Common myeloid progenitor, CD34-positive (primary cell): ENCODE measurements around the gene LYST.
A peak's percentile ranks its signal among the peaks of the same experiment; 100 is the strongest.

Experiments
- CTCF ChIA-PET: fragments of 350-600 bp; sonication (Branson Sonifier 250); formaldehyde crosslinking; loops from one replicate; lab custom pipeline; 2021; ENCODE audit warnings: antibody characterized with exemption; lab: Charles Lee
- POLR2A ChIA-PET: fragments of 350-600 bp; sonication (Branson Sonifier 250); formaldehyde crosslinking; loops from one replicate; lab custom pipeline; 2021; ENCODE audit warnings: antibody characterized with exemption; lab: Charles Lee
- DNase-seq, 3 donors: peaks; one replicate each; pipeline versions ENCODE4 v3.0.0 to v3.0.0-alpha.2; 2013
- H3K27ac ChIP-seq, 2 experiments: 1 replicate in 1 of 2; 2 replicates in 1 of 2; pipeline ENCODE4 v1.7.0; 2013; ENCODE audit warnings: inconsistent platforms in 2 of 2, low read length in 2 of 2, mild to moderate bottlenecking in 2 of 2, low read depth in 1 of 2, moderate library complexity in 1 of 2; ENCODE audit not compliant: severe bottlenecking in 2 of 2, insufficient read depth in 1 of 2, poor library complexity in 1 of 2
- H3K27me3 ChIP-seq, 5 experiments: replicated peaks in 2 of 5; 1 replicate in 3 of 5; 2 replicates in 2 of 5; pipeline versions ENCODE4 v1.6.1 to v1.7.0; 2013; ENCODE audit warnings: low read length in 4 of 5, mild to moderate bottlenecking in 2 of 5, moderate library complexity in 2 of 5, inconsistent platforms in 1 of 5; ENCODE audit not compliant: insufficient read depth in 5 of 5, control insufficient read depth in 4 of 5
- H3K36me3 ChIP-seq, 4 experiments: 1 replicate in 2 of 4; 2 replicates in 2 of 4; pipeline versions ENCODE4 v1.6.1 to v1.7.0; 2013; ENCODE audit warnings: low read length in 3 of 4, control low read depth in 1 of 4, mild to moderate bottlenecking in 1 of 4; ENCODE audit not compliant: control insufficient read depth in 4 of 4, insufficient read depth in 4 of 4
- H3K4me1 ChIP-seq, 4 experiments: 1 replicate in 3 of 4; 2 replicates in 1 of 4; pipeline versions ENCODE4 v1.6.1 to v1.7.1; 2013; ENCODE audit warnings: low read length in 3 of 4, mild to moderate bottlenecking in 3 of 4, control low read depth in 1 of 4, inconsistent platforms in 1 of 4, moderate library complexity in 1 of 4; ENCODE audit not compliant: control insufficient read depth in 4 of 4, insufficient read depth in 4 of 4; ENCODE audit errors: control extremely low read depth in 1 of 4
- H3K4me3 ChIP-seq, 7 experiments: 1 replicate in 4 of 7; 2 replicates in 3 of 7; pipeline versions ENCODE4 v1.5.1 to v1.7.0; 2013; ENCODE audit warnings: mild to moderate bottlenecking in 7 of 7, low read length in 6 of 7, moderate library complexity in 6 of 7, inconsistent platforms in 2 of 7, low read depth in 2 of 7, control low read depth in 1 of 7; ENCODE audit not compliant: insufficient read depth in 4 of 7, control insufficient read depth in 1 of 7; ENCODE audit errors: extremely low read depth in 1 of 7
- H3K9me3 ChIP-seq, 5 experiments: 1 replicate in 4 of 5; 2 replicates in 1 of 5; pipeline versions ENCODE4 v1.6.1 to v1.7.1; 2013; ENCODE audit warnings: low read length in 4 of 5, mild to moderate bottlenecking in 2 of 5, inconsistent platforms in 1 of 5, low read depth in 1 of 5, moderate library complexity in 1 of 5; ENCODE audit not compliant: control insufficient read depth in 4 of 5, insufficient read depth in 2 of 5; ENCODE audit errors: control extremely low read depth in 1 of 5
- WGBS: methylation state at CpG from one replicate; pipeline ENCODE4 v1.1.5; 2013; ENCODE audit not compliant: insufficient coverage; 5-methylcytosine and 5-hydroxymethylcytosine counted together

LYST gene

DNA sequence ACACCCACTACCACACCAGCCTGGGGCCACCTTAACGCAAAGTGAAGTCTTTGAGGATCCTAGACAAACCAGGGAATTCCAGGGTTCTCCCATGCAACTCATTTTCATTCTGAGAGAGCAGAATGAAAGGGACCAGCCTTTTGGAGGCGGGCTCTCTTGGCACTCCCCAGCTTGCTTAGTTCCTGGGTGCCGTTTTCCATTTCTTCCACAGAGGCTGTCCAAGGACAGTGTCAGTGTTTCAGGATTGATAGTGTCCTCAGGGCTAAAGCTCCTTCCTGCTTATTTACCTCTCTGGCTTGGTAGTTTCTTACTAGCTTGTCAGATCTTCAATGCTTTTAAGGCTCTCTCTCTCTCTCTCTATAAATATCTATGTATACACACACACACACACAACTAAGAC lies 187.1 kb downstream of the LYST start:
- Histone ChIP-seq H3K4me1 (no peaks in the 10 kb centered on the region), H3K4me3 (no peak overlapping the region), H3K9me3 (peaks cover 0 to 18% (median 8%) of the 10 kb centered on the region in 5 experiments), H3K27ac (no peak overlapping the region), H3K36me3 (peaks cover 11 to 24% (median 18%) of the 10 kb centered on the region in 4 experiments), H3K27me3 (no peaks in the 10 kb centered on the region)
- ChIA-PET CTCF (interaction anchor here (0.6 to 1.4 kb wide), 2 partner anchors 11 to 258 kb away, joined by 3 read pairs; no protein-coding TSS in a partner anchor), POLR2A (no interaction called here)
- DNase-seq = no peak
- 97% methylated on average over 3 of the region's 3 CpGs for WGBS

DNA sequence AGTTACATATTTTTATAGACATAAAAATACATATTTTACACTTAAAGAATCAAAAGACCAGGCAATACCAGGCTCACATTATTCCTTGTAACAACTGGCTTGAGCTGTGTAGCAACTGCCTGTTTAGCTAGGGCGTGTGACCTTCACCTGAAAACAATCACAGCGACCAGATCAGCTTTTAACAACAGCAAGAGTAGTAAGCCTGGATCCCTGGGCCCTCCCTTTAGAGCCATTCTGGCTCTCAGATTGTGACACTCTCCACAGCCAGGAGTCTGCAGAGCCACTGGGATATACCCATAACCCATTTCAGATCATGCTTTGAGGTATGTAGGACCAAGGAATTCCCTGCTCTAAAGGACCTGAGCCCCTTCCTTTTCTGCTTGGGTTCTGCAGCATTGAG lies 187.7 kb downstream of the LYST start:
- 95% methylated on average over 2 of the region's 2 CpGs for WGBS
- Histone ChIP-seq H3K4me1 (no peaks in the 10 kb centered on the region), H3K4me3 (no peak overlapping the region), H3K36me3 (peaks cover 11 to 30% (median 18%) of the 10 kb centered on the region in 4 experiments), H3K9me3 (peaks cover 0 to 23% (median 9%) of the 10 kb centered on the region in 5 experiments), H3K27ac (no peak overlapping the region), H3K27me3 (no peaks in the 10 kb centered on the region)
- no peak for DNase-seq
- ChIA-PET CTCF (interaction anchor here (1.4 kb wide), 1 partner anchor 11 kb away, joined by 3 read pairs; no protein-coding TSS in a partner anchor), POLR2A (no interaction called here)

DNA sequence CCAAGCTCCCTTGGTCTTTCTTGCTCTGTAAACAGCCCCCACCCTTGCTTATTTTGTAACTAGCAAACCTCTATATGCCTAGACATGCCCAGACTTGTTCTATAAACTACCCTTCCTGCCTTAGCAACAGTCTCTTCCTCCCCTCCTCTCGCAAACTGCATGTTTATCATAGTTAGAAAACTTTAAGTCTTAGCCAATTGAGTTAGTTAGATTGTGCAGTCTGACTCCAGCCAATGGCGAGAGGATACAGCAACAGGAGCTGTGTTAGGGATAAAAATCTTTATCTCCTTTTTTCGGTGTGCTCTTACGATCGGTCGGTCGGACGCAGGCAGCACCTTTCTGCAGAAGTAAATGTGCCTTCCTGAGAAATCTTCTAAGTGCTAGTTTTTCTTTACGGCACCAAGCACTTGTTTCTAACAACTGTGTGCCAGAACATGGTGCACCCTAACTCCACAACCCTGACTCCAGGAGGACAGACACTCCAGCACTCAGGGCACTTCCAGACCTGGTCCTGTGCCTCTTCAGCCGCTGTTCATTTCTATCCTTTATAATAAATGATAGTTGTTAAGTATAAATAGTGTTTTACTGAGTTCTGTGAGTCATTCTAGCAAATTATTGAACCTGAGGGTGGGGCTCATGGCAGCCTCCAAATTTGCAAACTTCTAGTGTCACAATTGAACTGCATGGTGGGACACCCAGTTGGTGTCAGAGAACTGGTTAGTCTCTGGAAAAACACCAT lies 191.4 kb downstream of the LYST start:
- Histone ChIP-seq H3K27ac (no peak overlapping the region), H3K4me1 (no peaks in the 10 kb centered on the region), H3K9me3 (peaks cover 4 to 49% (median 27%) of the 10 kb centered on the region in 5 experiments), H3K36me3 (peaks cover 13 to 61% (median 24%) of the 10 kb centered on the region in 4 experiments), H3K4me3 (no peak overlapping the region), H3K27me3 (no peaks in the 10 kb centered on the region)
- no peak for DNase-seq
- CTCF ChIA-PET = no interaction called here
- 96% methylated on average over 9 of the region's 10 CpGs for WGBS
- POLR2A ChIA-PET = no interaction called here

DNA sequence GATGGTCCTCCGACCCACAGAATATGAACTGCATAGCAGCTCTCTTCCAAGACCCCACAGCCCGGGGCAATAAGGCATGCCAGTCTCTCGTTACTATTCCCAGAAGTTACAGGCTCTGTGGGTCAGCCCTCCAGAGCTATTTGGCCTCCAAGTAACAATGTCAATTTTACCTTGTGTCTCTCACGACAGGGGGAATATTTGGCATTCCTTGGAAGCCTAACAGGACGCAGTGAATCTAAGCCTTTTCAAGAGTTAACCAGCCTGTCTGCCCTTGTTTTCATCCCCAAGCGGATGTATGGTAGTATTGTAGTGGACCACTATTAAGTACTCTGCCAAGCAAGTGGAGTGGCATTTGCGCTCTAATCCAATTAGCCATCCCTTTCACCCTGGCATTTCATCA lies 192.7 kb downstream of the LYST start:
- DNase-seq = no peak
- Histone ChIP-seq H3K36me3 (peaks cover 17 to 74% (median 27%) of the 10 kb centered on the region in 4 experiments), H3K4me3 (no peak overlapping the region), H3K9me3 (peaks cover 4 to 61% (median 40%) of the 10 kb centered on the region in 5 experiments), H3K4me1 (no peaks in the 10 kb centered on the region), H3K27ac (no peak overlapping the region), H3K27me3 (no peaks in the 10 kb centered on the region)
- CTCF ChIA-PET = interaction anchor here (0.6 kb wide), 1 partner anchor 18 kb away, joined by 3 read pairs; no protein-coding TSS in a partner anchor
- POLR2A ChIA-PET = no interaction called here
- 73% methylated on average over 4 of the region's 7 CpGs for WGBS

DNA sequence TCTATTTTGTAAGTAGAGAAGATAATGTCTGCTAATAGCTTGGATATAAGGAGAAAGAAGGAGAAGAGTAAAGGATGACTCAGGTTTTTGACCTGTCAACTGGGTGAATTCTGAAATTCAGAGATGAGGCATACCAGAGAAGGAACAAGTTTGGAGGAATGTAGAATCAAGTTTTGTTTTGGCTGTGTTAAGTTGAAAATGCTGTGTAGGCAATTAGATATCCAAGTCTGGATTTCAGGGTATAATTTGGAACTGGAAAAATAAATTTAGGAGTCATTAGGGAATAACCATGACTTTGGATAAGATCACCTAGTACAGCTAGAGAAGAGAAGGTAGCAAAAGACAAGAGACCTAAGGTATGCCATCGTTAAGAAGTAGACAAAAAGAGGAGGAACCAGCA lies 194.7 kb downstream of the LYST start:
- DNase-seq = no peak
- Histone ChIP-seq H3K9me3 (peaks cover 4 to 68% (median 43%) of the 10 kb centered on the region in 5 experiments), H3K27me3 (no peaks in the 10 kb centered on the region), H3K4me1 (no peaks in the 10 kb centered on the region), H3K4me3 (no peak overlapping the region), H3K36me3 (peaks cover 15 to 74% (median 27%) of the 10 kb centered on the region in 4 experiments), H3K27ac (no peak overlapping the region)
- ChIA-PET CTCF (no interaction called here), POLR2A (no interaction called here)
- 100% methylated on average over 1 of the region's 1 CpG for WGBS

GRCh38 chr1:235670157-235670776 lies 196.4 kb downstream of the LYST start:
- peak in 2 of 3 donors; percentile 8 to 25 for DNase-seq
- peaks cover 8 to 57% (median 15%) of the 10 kb centered on the region in 4 experiments for H3K36me3 ChIP-seq

GRCh38 chr1:235669277-235669676 lies 197.4 kb downstream of the LYST start:
- 100% methylated on average over 3 of the region's 3 CpGs for WGBS
- Histone ChIP-seq H3K36me3 (peaks cover 6 to 49% (median 14%) of the 10 kb centered on the region in 4 experiments), H3K27ac (no peak overlapping the region), H3K4me1 (no peaks in the 10 kb centered on the region), H3K9me3 (peaks cover 4 to 47% (median 34%) of the 10 kb centered on the region in 5 experiments), H3K27me3 (no peaks in the 10 kb centered on the region), H3K4me3 (no peak overlapping the region)
- DNase-seq = no peak
- ChIA-PET CTCF (no interaction called here), POLR2A (no interaction called here)

More at GRCh38 chr1:235670157-235670776, 196.4 kb downstream of the LYST start:
- over 99% methylated on average over 7 of the region's 8 CpGs for WGBS
- Histone ChIP-seq H3K27ac (no peak overlapping the region), H3K27me3 (no peaks in the 10 kb centered on the region), H3K9me3 (peaks cover 4 to 56% (median 37%) of the 10 kb centered on the region in 5 experiments), H3K4me1 (no peaks in the 10 kb centered on the region), H3K4me3 (peak overlapping the region in 1 of 7 experiments; percentile 5)
- POLR2A ChIA-PET = no interaction called here
- CTCF ChIA-PET = no interaction called here
